22Rv1 (cell line): Measurements from ENCODE around the gene CHRNA1.

Experiments used
- H3K27ac ChIP-seq: fragments of 450-650 bp; 2 replicates; pipeline ENCODE4 v1.5.1; 2017
- ZFX ChIP-seq: fragments of 450-650 bp; IDR thresholded peaks from 2 replicates; pipeline ENCODE4 v1.6.1; 2017; ENCODE audit warnings: antibody characterized with exemption, borderline replicate concordance
- TF ChIP-seq, protein P1 (sequence below): fragments of 450-650 bp; IDR thresholded peaks from 2 replicates; pipeline ENCODE4 v1.5.1; 2017; ENCODE audit warnings: mild to moderate bottlenecking

Gene CHRNA1

GRCh38 chr2:174704061-174704460 is 60.2 kb downstream of the CHRNA1 start:
- TF ChIP-seq, protein P1, sequence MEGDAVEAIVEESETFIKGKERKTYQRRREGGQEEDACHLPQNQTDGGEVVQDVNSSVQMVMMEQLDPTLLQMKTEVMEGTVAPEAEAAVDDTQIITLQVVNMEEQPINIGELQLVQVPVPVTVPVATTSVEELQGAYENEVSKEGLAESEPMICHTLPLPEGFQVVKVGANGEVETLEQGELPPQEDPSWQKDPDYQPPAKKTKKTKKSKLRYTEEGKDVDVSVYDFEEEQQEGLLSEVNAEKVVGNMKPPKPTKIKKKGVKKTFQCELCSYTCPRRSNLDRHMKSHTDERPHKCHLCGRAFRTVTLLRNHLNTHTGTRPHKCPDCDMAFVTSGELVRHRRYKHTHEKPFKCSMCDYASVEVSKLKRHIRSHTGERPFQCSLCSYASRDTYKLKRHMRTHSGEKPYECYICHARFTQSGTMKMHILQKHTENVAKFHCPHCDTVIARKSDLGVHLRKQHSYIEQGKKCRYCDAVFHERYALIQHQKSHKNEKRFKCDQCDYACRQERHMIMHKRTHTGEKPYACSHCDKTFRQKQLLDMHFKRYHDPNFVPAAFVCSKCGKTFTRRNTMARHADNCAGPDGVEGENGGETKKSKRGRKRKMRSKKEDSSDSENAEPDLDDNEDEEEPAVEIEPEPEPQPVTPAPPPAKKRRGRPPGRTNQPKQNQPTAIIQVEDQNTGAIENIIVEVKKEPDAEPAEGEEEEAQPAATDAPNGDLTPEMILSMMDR = no peak
- TF ChIP-seq ZFX = no peak
- no peak overlapping the region for H3K27ac ChIP-seq

DNA sequence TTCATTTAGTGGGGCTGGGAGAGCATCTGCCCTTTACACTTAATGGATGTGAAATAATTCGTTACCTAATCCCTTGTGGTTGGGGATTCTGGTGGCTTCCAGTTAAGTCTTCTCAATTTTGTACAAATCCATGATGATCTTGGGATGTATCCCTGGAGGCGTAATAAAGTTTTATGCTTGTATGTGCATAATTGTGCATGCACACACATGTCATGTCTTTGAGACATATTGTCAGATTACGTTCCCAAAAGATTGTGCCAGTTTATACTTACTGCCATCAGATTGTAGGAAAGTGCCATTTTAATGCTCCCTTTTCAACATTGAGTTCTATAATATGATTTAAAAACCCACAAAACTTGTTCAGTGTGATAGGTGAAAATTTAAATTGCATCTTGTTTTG is 60.8 kb downstream of the CHRNA1 start:
- no peak overlapping the region for H3K27ac ChIP-seq
- no peak for TF ChIP-seq ZFX
- TF ChIP-seq, protein P1 = no peak

GRCh38 chr2:174702541-174702940 is 61.7 kb downstream of the CHRNA1 start:
- no peak overlapping the region for H3K27ac ChIP-seq
- TF ChIP-seq, protein P1 = no peak
- TF ChIP-seq ZFX = no peak

DNA sequence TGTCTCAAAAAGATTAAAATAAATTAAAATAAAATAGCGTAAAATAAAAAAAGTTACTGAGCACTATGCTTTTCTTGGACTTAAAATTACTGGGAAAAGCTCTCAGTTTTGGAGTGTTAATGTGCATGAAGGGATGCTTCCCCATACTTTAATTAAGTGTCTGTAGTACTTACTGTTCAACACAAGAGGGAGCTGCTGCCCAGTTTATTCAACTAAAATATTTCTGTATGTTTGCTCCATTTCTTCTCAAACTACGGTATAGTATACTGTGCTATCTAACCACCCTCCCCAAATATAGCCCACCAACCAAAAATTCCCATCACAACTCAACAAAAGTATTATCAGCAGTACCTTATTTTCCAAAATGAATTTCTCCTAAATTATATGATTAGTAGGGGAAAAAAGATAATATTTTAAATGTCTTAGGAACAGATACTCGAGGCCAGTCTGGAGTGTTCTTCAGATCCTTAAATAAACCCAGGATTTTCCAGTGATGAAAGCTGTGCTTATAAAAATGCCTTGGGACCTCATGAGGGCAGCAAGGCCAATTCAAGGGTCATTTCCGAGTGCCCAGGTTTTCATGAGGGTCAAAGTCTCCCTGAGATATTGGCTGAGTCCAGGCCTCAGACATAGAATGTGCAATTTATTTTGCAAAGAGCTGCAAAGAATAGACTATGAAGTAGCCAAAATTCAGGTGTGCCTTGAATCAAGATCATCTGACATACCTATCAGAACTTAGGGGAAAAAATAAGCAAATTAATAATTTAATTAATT is 64.1 kb downstream of the CHRNA1 start:
- TF ChIP-seq ZFX = no peak
- TF ChIP-seq, protein P1 = peak; percentile 69
- H3K27ac ChIP-seq = no peak overlapping the region
